ENCODE data around the gene SHISA6.

SHISA6 gene

DNA sequence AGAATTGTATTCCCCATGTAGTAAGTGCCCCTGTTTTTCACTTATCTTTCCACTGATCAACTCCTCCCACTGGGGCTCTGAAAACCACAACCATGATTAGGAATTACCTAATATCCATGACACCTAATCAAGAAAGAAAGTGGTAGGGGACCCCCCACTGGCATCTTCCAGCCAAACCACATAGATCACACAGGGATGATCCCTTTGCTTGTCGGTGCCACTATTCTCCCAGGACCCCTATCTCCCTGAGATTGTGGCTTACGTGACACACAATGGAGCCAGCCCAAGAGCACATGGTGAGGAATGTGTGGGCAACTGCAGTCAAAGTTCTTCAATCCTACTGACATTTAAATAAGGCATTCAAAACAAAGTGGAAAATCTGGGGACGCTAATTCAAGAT lies 339.7 kb downstream of the SHISA6 start:
- TF ChIP-seq CTCF (IDR thresholded peaks at IDR 0.05; ENCODE audit: poor library complexity, severe bottlenecking) = no peak
- H3K27ac ChIP-seq (ENCODE audit: poor library complexity, severe bottlenecking) = no peak overlapping the region
- no peak for ATAC-seq (ENCODE audit: low read depth)
- H3K36me3 ChIP-seq (ENCODE audit: low read depth) = no peaks in the 10 kb centered on the region
- no peak for DNase-seq (ENCODE audit: low spot score)
- no peaks in the 10 kb centered on the region for H3K9me3 ChIP-seq (ENCODE audit: severe bottlenecking)
- H3K4me3 ChIP-seq (ENCODE audit: severe bottlenecking) = no peak overlapping the region
- no peaks in the 10 kb centered on the region for H3K27me3 ChIP-seq (ENCODE audit: insufficient read depth, poor library complexity, severe bottlenecking)
- H3K4me1 ChIP-seq (ENCODE audit: insufficient read depth, poor library complexity, severe bottlenecking) = no peaks in the 10 kb centered on the region

- no peak overlapping the region for H3K4me3 ChIP-seq (ENCODE audit: severe bottlenecking)
- H3K36me3 ChIP-seq (ENCODE audit: low read depth) = no peaks in the 10 kb centered on the region
- no peak for DNase-seq (ENCODE audit: low spot score)
- no peaks in the 10 kb centered on the region for H3K4me1 ChIP-seq (ENCODE audit: insufficient read depth, poor library complexity, severe bottlenecking)
- no peak overlapping the region for H3K27ac ChIP-seq (ENCODE audit: poor library complexity, severe bottlenecking)
- H3K9me3 ChIP-seq (ENCODE audit: severe bottlenecking) = no peaks in the 10 kb centered on the region
- no peaks in the 10 kb centered on the region for H3K27me3 ChIP-seq (ENCODE audit: insufficient read depth, poor library complexity, severe bottlenecking)
- no peak for ATAC-seq (ENCODE audit: low read depth)
- no peak for TF ChIP-seq CTCF (IDR thresholded peaks at IDR 0.05; ENCODE audit: poor library complexity, severe bottlenecking)
Observed at GRCh38 chr17:11582217-11582616, 341.2 kb downstream of the SHISA6 start.

DNA sequence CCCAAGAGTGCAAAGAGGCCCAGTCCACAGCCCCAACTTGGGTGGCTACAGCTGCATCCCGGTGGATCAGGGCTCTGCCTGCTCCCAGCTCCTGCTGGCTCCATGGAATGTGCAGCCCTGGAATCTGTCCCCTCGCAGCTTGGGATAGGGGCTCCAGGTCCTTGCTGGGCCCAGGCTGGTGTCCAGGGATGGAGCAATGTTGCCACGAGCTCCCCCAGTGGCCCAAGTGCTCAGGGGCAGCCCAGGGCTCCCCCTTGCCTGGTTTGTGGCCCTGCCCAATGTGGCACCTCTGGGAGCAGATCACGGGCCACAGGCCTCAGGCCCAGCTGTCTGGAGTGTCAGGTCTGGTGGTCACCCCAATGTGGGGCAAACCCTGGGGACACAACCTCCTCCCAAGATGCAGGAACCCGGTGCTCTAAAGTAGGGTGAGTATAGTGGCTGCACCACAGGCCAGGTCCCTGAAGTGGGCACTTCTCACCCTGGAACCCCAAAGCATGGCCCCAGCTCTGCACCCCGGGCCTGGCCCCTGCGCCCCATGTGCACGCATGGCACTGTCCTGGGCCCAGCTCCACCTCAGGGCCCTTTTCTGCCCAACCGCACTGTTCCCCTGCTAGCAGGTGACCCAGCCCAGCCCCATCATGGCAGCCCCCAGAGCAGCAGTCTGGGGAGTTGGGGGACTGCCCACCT lies 342.4 kb downstream of the SHISA6 start:
- Histone ChIP-seq H3K27me3 (ENCODE audit: insufficient read depth, poor library complexity, severe bottlenecking) (no peaks in the 10 kb centered on the region), H3K27ac (ENCODE audit: poor library complexity, severe bottlenecking) (no peak overlapping the region), H3K4me3 (ENCODE audit: severe bottlenecking) (no peak overlapping the region), H3K4me1 (ENCODE audit: insufficient read depth, poor library complexity, severe bottlenecking) (no peaks in the 10 kb centered on the region), H3K36me3 (ENCODE audit: low read depth) (no peaks in the 10 kb centered on the region), H3K9me3 (ENCODE audit: severe bottlenecking) (no peaks in the 10 kb centered on the region)
- DNase-seq (ENCODE audit: low spot score) (no peak), ATAC-seq (ENCODE audit: low read depth) (no peak)
- no peak for TF ChIP-seq CTCF (IDR thresholded peaks at IDR 0.05; ENCODE audit: poor library complexity, severe bottlenecking)

DNA sequence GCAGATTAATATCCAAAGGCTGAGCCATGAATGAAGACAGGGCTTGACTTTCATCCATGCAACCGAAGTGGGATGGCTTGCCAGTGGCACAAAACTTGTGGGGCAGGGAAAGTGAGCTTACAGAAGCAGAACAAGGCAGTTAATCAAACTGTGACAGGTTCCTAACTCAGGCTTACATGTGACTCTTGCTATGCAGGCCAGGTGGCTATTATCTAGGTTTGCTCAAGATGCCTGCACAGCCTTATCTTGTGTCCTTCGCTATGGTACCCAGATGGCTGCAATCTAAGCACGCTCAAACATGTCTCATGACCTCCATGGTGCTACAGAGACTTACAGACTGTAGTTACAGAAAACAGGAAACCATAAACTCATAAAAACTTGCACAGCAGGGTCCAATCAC lies 348.7 kb downstream of the SHISA6 start:
- no peak overlapping the region for H3K27ac ChIP-seq (ENCODE audit: poor library complexity, severe bottlenecking)
- H3K9me3 ChIP-seq (ENCODE audit: severe bottlenecking) = no peaks in the 10 kb centered on the region
- ATAC-seq (ENCODE audit: low read depth) (no peak), DNase-seq (ENCODE audit: low spot score) (no peak)
- H3K27me3 ChIP-seq (ENCODE audit: insufficient read depth, poor library complexity, severe bottlenecking) = no peaks in the 10 kb centered on the region
- H3K4me1 ChIP-seq (ENCODE audit: insufficient read depth, poor library complexity, severe bottlenecking) = no peaks in the 10 kb centered on the region
- TF ChIP-seq CTCF (IDR thresholded peaks at IDR 0.05; ENCODE audit: poor library complexity, severe bottlenecking) = no peak
- H3K36me3 ChIP-seq (ENCODE audit: low read depth) = no peaks in the 10 kb centered on the region
- H3K4me3 ChIP-seq (ENCODE audit: severe bottlenecking) = no peak overlapping the region
